Skin epidermis (tissue), 12 donors: ENCODE results near the gene CCNG1.
"Not testable (repeated sequence)": the region's sequence is repeated elsewhere in the genome, so short reads cannot be mapped to it uniquely, and the experiment has no call there.

ENCODE experiments used
- H3K27ac ChIP-seq, 21 experiments: fragments of 200-600 bp; sonication (generic) in 11 of 21; one replicate each; pipeline ENCODE4 v1.5.0; 2020; ENCODE audit warnings: mild to moderate bottlenecking in 3 of 21, inconsistent platforms in 2 of 21, moderate library complexity in 2 of 21
- H3K4me3 ChIP-seq, 7 experiments: fragments of 200-600 bp; sonication (generic) in 2 of 7; one replicate each; pipeline ENCODE4 v1.5.0; 2020; ENCODE audit warnings: inconsistent platforms in 2 of 7, mild to moderate bottlenecking in 2 of 7, moderate library complexity in 1 of 7

Gene CCNG1

GRCh38 chr5:163437309-163438182 lies at the start of gene CCNG1:
Gene CCNG1 (plus strand): TSS chr5:163437595. CDS start chr5:163439257, 1,662 bp downstream.
- H3K27ac ChIP-seq, result peak within 1 kb of the TSS; percentile 63 to 98 (median 95)

GRCh38 chr5:163395792-163396191 lies 41.6 kb upstream of the CCNG1 start:
- Histone ChIP-seq H3K4me3 (no peak overlapping the region), H3K27ac (no peak overlapping the region)

More at GRCh38 chr5:163437309-163438182, at the start of gene CCNG1:
- peak within 1 kb of the TSS; percentile 83 to 98 (median 88) for H3K4me3 ChIP-seq

GRCh38 chr5:163396818-163397340 lies 40.5 kb upstream of the CCNG1 start:
- H3K27ac ChIP-seq, H3K4me3 ChIP-seq: not testable (repeated sequence)

GRCh38 chr5:163397354-163397753 lies 40.0 kb upstream of the CCNG1 start:
- Histone ChIP-seq H3K4me3 (no peak overlapping the region), H3K27ac (no peak overlapping the region)

GRCh38 chr5:163399923-163400322 lies 37.5 kb upstream of the CCNG1 start:
- Histone ChIP-seq H3K27ac (no peak overlapping the region), H3K4me3 (no peak overlapping the region)

GRCh38 chr5:163401271-163401670 lies 36.1 kb upstream of the CCNG1 start:
- no peak overlapping the region for H3K4me3 ChIP-seq
- no peak overlapping the region for H3K27ac ChIP-seq

- Histone ChIP-seq H3K4me3 (no peak overlapping the region), H3K27ac (no peak overlapping the region)
These were observed 35.4 kb upstream of the CCNG1 start for GRCh38 chr5:163402007-163402406.

- H3K27ac ChIP-seq, result no peak overlapping the region
- no peak overlapping the region for H3K4me3 ChIP-seq
These were observed 32.8 kb upstream of the CCNG1 start for GRCh38 chr5:163404364-163405173.

GRCh38 chr5:163407034-163407655 lies 30.2 kb upstream of the CCNG1 start:
- Histone ChIP-seq H3K4me3 (no peak overlapping the region), H3K27ac (no peak overlapping the region)

- Histone ChIP-seq H3K4me3 (no peak overlapping the region), H3K27ac (no peak overlapping the region)
These were observed 29.0 kb upstream of the CCNG1 start for GRCh38 chr5:163408311-163408923.

GRCh38 chr5:163409384-163409783 lies 28.0 kb upstream of the CCNG1 start:
- H3K27ac ChIP-seq, result no peak overlapping the region
- no peak overlapping the region for H3K4me3 ChIP-seq

GRCh38 chr5:163410505-163410904 lies 26.9 kb upstream of the CCNG1 start:
- Histone ChIP-seq H3K4me3 (no peak overlapping the region), H3K27ac (no peak overlapping the region)

GRCh38 chr5:163415673-163416072 lies 21.7 kb upstream of the CCNG1 start:
- H3K4me3 ChIP-seq, H3K27ac ChIP-seq: not testable (repeated sequence)

- Histone ChIP-seq H3K27ac (no peak overlapping the region), H3K4me3 (no peak overlapping the region)
These were observed 12.6 kb upstream of the CCNG1 start for GRCh38 chr5:163424836-163425235.

GRCh38 chr5:163426128-163426527 lies 11.3 kb upstream of the CCNG1 start:
- H3K4me3 ChIP-seq, H3K27ac ChIP-seq: not testable (repeated sequence)

- H3K4me3 ChIP-seq, result no peak overlapping the region
- no peak overlapping the region for H3K27ac ChIP-seq
These were observed 4.9 kb upstream of the CCNG1 start for GRCh38 chr5:163432544-163432943.

- Histone ChIP-seq H3K4me3 (no peak overlapping the region), H3K27ac (no peak overlapping the region)
These were observed 4.1 kb upstream of the CCNG1 start for GRCh38 chr5:163433271-163433670.

- Histone ChIP-seq H3K4me3 (no peak overlapping the region), H3K27ac (peak overlapping the region in 2 of 21 experiments; percentile 16 to 34)
These were observed 3.0 kb upstream of the CCNG1 start for GRCh38 chr5:163434401-163434866.

- H3K27ac ChIP-seq, result peak overlapping the region in 8 of 21 experiments; percentile 36 to 98 (median 96)
- peak overlapping the region in 1 of 7 experiments; percentile 91 for H3K4me3 ChIP-seq
These were observed 880 bp upstream of the CCNG1 start for GRCh38 chr5:163436515-163436914.

- Histone ChIP-seq H3K27ac (peak overlapping the region in 18 of 21 experiments; percentile 36 to 98 (median 95)), H3K4me3 (peak overlapping the region; percentile 83 to 98 (median 88))
These were observed 435 bp upstream of the CCNG1 start for GRCh38 chr5:163437011-163437308.
